GM18861 (cell line): ENCODE measurements around the gene BTF3L4.
"Not testable (repeated sequence)": the region's sequence is repeated elsewhere in the genome, so short reads cannot be mapped to it uniquely, and the experiment has no call there.

Source experiments
- ATAC-seq: cut with Tn5 transposase; IDR thresholded peaks from one replicate; pipeline ENCODE4 v1.9.1; 2021; ENCODE audit not compliant: unreplicated experiment

BTF3L4 gene

DNA sequence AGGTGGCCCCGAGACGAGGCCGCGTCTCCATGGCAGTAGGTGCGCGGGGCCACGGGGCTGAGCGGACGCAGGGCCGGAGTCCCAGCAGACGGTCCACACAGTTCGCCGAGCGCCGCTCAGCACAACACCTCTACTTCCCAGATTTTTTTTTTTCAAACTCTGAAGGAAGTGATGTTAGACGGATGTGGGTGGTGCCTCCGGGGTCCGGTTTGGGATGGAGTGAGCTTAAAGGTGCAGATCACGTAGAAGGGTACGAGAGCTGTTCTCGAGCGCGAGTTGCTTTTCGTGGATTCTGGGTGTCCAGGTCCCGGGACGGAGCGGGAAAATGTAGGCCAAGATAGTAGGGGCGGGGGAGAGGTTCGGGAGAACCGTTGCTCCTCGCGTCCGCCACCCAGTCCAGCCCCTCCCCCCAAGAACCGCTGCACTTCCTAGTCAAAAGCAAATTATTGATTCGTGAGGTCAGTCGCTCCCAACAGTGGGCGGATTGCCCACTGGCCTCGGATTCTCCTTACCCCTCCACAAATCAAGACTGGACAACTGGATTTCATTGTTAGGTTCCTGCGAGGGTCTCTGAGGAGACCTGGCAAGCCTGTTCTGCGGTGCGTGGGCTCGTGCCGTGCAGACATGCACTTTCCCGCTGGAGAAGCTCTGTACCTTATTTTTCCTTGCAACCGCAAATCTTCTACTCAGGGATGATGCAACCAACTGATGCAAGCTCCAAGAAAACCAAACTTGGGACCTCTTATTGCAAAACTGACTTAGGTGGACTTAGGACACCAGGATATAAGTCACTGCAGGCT, 829 bp upstream of the BTF3L4 start, which contains the start of gene TXNDC12:
TXNDC12 (minus strand) TSS at position 126 of the 800 bp plus-strand sequence; CDS start at position 31, 95 bp downstream.
- peak; percentile 38 for ATAC-seq

- ATAC-seq = no peak
Measured at GRCh38 chr1:52055866-52056162, 281 bp upstream of the BTF3L4 start.

DNA sequence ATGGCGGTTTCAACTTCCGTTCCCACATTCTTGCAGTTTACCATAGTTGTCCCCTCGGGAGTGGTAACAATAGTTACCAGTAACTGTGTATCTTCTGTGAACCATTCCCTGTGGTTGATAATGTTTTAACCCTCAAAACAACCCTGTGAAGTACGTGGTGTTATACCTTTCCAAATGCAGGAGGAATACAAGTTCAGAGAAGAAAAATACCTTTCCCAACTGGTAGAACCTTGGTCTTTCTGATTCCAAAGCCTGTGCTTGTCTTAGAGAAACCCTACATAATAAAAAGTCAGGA, 789 bp downstream of the BTF3L4 start:
- ATAC-seq = peak; percentile 47

DNA sequence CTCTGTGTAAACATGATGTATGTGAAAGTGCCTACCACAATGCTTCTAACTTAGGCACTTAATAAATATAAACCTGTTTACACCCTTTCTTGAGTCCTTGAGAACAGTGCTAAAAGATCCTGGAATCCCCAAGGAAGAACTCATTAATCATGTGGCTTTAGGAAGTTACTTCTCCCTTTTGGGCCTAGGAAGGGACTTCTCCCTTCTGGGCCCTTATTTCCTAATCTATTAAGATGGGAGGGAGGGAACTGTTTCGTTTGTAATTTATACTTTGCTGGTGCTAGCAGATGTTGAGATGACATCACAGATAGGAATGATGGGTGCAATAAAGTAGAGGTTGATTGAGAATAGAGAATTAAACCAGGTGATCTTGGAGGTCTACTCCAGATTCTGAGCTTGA, 1.2 kb downstream of the BTF3L4 start:
- ATAC-seq = no peak

DNA sequence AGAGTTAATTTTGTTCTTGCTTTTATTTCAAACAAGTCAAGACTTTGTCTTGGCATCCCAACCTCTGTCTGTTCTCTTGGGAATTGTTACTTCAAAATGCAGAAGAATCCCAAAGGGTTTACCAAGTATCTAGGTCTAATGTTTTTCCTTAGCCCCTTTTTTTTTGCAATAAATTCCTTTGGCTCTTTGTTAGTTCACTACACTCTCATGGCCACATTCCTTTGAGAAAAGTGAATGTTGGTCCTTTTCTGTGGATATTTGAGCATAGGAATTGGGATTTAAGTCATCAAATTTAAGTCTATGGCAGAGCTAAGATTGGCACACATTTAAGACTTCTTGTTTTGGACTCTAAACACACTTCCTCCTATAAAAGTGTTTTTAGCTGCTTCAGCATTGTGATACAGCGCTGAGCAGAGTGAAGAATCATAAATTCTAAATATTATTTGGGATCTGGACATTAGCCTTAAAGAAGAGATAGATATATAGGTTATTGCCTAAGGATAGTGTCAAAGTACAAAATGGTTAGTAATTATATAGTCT, 1.9 kb downstream of the BTF3L4 start:
- no peak for ATAC-seq

DNA sequence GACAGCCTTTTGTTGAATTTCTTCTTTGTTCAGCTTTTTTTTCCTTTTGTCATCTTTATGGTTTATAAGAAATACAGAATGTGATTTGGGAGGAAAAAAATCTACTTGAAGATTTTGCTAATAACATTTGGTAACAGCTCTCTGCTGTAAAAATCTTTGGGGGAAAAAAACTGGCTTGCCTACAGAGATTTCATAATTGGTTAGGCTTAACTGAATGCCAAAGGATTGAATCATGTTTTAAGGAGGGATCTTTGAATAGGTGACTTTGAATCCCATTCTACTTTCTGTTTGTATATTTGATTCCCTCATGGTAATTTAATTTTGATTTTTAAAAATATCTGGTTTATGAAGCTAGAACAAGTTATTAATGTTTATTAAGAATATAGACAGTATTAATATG, 3.2 kb downstream of the BTF3L4 start:
- ATAC-seq = no peak

GRCh38 chr1:52059888-52060287, 3.8 kb downstream of the BTF3L4 start:
- no peak for ATAC-seq

- ATAC-seq = no peak
Measured at GRCh38 chr1:52060822-52061221, 4.7 kb downstream of the BTF3L4 start.

DNA sequence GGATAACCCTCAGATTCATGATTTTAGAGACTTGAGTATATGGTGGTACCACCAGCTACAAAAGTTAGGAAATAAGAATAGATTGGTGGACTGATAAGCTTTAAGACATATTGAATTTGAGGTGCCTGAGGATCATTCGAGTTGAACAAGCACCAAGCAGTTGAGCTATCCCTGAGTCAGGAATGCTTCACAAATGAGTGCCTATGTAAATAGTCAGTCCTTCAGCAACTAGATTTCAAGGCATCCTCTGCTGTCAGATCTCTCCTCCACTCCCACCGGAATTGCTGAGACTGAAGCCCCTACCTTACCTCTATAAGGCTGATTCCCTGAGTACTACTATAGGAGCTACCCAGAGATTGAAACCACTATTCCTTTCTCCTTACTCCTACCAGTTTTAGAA, 7.1 kb downstream of the BTF3L4 start:
- ATAC-seq = no peak

GRCh38 chr1:52070704-52071103, 14.6 kb downstream of the BTF3L4 start:
- no peak for ATAC-seq

DNA sequence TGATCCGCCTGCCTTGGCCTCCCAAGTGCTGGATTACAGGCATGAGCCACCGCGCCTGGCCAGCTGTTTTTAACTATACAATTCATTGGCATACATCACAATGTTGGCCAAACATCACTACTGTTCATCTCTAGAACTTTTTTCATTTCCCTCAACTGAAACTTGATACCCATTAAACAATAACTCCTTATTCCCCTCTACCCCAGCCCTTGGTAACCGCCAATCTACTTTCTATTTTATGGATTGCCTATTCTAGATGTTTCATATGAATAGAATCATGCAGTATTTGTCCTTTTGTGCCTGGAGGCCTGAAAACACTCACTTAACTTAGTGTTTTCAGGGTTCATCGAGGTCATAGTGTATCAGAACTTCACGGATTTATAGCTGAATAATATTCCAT, 16.2 kb downstream of the BTF3L4 start:
- no peak for ATAC-seq

- not testable (repeated sequence) for ATAC-seq
Measured at GRCh38 chr1:52077277-52077676, 21.2 kb downstream of the BTF3L4 start.

GRCh38 chr1:52080014-52080415, 23.9 kb downstream of the BTF3L4 start:
- ATAC-seq = no peak

DNA sequence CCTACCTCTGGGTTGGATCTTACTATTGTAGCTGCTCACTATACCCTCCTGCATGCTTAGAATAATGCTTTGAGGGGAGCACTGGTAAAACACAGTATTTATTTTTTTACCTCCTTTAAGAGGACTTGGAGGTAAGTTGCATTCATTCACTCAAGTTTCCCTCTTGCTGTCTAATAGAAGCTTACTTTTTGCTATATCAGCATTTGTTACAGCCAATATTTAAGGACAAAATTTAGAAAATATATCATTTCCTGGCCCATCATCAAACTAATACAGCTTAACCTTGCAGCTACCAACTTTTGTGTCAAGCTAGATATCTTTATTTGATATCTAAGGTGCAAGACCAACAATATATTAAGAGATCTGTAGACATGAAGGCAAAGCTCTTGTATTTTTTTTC, 31.8 kb downstream of the BTF3L4 start:
- ATAC-seq = not testable (repeated sequence)

DNA sequence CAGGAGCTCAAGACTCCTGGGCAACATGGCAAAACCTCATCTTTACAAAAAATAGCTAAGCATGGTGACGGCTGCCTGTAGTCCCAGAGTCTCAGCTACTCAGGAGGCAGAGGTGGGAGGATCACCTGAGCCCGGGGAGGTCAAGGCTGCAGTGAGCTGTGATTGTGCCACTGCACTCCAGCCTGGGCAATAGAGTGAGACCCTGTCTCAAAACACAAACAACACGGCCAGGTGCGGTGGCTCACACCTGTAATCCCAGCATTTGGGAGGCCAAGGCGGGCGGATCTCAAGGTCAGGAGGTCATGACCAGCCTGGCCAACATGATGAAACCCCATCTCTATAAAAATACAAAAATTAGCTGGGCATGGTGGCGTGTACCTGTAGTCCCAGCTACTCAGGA, 38.2 kb downstream of the BTF3L4 start:
- ATAC-seq = not testable (repeated sequence)

GRCh38 chr1:52096216-52096615, 40.1 kb downstream of the BTF3L4 start:
- ATAC-seq = no peak

- ATAC-seq = no peak
Measured at GRCh38 chr1:52098139-52098871, 42.2 kb downstream of the BTF3L4 start.

DNA sequence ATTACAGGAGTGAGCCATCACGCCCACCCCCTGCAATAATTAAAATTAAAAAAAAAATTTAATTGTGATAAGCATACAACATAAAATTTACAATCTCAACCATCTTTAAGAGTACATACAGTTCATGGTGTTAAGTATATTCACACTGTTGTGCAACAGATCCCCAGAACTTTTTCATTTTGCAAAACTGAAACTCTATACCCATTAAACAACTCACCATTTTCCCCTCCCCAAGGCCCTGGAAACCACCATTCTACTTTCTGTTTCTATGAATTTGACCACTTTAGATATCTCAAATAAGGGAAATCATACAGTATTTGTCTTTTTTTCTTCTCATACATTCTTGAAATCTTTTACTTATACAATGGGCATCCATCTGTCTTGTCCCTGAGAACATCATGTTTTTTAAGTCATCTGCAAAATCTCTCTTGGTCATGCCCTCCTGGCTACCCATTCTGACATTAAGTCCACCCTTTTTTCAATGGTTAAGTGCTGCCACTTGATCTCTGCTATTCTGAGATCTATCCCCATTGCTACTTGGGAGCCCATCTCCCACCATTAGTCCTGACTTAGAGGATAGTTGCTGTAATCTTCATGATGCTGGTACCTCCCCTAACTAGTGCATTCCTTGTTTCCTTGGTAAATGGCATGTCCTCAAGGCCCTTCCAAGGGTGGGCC, 46.4 kb downstream of the BTF3L4 start:
- ATAC-seq = no peak

GRCh38 chr1:52111492-52111891, 55.4 kb downstream of the BTF3L4 start:
- ATAC-seq = no peak

DNA sequence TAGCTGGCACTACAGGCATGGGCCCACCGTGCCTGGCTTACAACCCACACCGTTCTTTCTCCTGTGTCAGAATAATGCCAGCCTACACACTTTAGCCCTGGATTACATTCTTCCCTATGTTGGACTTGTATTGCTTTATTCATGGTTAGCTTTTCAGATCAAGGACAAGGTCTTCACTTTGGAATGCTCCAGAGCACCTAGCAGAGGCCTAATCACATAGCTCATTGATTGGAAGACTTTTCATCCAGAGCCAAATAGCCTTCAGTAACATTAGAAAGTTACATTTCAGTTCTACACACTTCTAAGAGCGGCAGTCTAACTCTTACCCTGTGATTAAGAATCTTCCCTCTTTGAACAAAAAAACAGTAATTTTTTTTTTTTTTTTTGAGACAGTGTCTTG, 56.4 kb downstream of the BTF3L4 start:
- ATAC-seq = no peak

DNA sequence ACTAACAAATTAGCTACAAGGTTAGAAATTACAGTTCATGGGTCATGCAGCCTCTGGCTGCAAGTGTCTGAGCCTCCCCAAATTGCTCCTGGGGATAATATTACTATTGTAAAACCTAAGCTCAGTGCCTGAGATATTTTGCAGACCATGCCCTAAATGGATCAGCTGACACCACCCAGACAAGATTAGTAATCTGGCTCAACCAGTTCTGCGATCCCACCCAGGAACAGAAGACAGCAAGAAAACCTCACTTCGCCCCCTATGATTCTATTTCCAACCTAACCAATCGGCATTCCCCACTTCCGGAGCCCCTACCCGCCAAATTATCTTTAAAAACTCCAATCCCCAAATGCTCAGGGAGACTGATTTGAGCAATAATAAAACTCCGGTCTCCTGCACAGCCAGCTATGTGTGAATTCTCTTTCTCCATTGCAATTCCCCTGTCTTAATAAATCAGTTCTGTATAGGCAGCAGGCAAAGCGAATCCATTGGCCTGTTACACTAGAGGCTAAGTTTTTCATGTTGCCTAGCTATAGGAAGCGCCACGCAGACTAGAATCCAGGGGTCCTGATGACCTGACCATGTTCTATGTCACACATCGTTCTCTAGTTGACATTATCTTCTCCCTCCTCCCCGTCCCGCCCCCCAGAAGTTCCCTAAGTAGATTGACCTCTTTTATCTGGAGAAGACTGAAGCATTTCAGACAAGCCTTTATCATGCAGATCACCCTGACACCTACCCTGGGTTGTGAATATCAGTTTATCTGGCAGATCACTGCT, 63.4 kb downstream of the BTF3L4 start:
- no peak for ATAC-seq
